ENCODE results near the gene NKTR.

NKTR gene

GRCh38 chr3:42681361-42682038 is 81.0 kb downstream of the NKTR start:
- no peak for DNase-seq (ENCODE audit: low read depth)

GRCh38 chr3:42682301-42683070 is 82.0 kb downstream of the NKTR start:
- DNase-seq (ENCODE audit: low read depth) = no peak

DNA sequence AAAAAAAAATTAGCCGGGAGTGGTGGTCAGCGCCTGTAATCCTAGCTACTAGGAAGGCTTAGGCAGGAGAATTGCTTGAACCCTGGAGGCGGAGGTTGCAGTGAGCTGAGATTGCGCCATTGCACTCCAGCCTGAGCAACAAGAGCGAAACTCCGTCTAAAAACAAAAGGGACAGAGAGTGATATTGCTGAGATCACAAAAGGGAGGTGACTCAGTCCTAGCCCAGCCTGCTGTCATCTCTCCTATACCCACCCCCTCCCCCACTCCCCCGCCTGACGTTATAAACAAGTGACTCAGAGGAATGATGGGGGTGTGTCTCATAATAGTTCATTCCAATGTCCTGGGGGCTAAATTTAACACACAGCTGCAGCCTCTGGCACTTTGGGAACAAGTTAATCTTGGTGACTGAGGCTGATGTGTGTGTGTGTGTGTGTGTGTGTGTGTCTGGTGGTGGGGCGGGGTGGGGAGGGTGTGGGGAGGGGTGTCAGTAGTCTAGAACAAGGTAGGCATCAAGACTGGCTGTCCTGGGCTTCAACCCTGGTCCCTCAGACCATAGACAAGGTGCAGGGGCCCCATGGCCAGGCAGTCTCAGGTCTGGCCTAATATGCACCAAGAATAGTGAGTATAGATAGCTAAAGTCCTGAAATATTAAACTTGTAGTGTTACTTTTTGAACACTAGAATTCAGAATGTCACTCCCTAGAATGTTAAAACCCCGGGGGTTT is 83.6 kb downstream of the NKTR start:
- no peak for DNase-seq (ENCODE audit: low read depth)

DNA sequence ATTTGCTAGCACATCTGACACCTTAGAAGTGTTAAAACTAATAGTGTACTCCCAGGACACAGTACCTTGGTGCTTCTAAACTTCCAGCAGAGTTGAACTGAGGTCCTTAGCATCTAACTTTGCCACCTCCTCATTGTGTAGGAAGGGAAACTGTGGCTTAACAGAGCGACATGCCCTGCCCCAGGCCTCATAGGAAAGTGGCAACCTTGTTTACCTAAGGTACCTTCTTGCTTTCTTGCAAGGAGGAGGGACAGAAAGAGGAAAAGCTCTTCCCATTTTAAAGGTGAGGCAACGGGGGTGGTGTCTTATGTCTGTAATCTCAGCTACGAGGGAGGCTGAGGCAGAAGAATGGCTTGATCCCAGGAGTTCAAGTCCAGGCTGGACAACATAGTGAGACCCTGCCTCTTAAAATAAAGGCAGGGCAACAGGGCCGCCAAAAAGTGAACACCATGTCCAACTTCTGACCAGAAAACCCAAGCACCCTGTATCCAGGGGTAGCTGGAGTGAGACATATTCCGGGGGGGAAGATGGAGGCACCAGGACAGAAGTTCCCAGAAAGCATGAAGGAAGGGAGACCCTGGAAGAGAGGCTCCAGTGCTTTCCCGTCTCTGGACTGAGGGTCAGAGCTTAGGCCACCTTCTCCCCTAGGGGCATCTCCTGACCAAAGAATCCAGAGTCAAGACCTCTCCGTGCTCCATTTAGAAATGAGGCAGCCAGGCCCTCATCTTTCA is 84.3 kb downstream of the NKTR start:
- no peak for DNase-seq (ENCODE audit: low read depth)

DNA sequence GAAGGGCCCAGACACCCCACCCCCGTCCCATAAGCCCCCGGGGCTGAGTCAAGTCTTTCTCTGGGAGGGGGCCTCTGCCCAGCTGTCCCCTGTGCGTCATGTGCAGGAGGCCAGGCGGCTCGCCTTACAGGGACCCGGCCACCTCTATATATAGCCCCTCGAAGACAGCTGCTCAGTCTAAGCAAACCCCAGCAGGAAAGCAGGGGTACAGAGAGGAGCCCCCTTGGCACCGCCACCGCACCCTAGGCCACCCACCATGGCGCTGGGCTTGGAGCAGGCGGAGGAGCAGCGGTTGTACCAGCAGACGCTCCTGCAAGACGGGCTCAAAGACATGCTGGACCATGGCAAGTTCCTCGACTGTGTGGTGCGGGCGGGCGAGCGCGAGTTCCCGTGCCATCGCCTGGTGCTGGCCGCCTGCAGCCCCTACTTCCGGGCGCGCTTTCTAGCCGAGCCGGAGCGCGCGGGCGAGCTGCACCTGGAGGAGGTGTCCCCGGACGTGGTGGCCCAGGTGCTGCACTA is 84.9 kb downstream of the NKTR start, which contains the start of gene KLHL40:
KLHL40 (plus strand) TSS at position 175 of the 519 bp plus-strand sequence; CDS start at position 257, 82 bp downstream.
- DNase-seq (ENCODE audit: low read depth) = no peak

GRCh38 chr3:42685891-42686820 is 85.7 kb downstream of the NKTR start:
- DNase-seq (ENCODE audit: low read depth) = no peak

- DNase-seq (ENCODE audit: low read depth) = no peak
These were observed 86.6 kb downstream of the NKTR start for GRCh38 chr3:42686832-42687650.

- DNase-seq (ENCODE audit: low read depth) = no peak
These were observed 87.5 kb downstream of the NKTR start for GRCh38 chr3:42688016-42688415.

DNA sequence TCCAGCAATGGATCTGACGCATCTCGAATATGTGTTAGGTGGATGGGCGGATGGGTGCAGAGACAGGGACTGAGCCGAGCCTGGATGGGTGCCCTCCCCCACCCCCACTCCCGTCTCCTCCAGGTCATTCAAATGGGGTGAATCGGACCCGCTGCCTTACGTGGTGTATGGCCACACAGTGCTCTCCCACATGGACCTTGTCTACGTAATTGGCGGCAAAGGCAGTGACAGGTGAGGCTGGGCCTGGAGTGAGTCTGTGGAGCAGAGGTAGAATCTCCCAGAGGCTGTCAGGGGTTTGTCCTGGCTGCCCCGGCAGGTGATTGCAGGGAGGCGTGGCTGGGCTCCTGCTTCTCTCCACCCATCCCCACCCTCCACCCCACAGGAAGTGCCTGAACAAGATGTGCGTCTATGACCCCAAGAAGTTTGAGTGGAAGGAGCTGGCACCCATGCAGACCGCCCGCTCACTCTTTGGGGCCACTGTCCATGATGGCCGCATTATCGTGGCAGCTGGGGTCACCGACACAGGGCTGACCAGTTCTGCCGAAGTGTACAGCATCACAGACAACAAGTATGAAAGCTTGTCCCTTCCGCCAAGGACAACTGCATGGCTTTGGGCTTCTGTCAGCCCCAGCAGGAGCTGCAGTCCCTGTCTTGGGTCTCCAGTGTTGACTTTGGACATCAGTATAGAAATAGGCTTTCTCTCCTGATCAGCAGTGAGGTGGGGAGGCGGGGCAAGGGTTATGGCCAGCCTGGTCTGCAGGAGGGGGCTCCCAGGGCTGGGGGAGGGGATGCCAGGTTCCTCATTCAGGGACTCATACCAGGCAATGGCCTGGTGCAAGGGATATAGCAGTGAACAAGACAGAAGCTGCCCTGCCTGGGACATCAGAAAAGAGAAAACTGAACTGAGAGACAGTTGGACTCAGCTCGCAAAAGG is 88.3 kb downstream of the NKTR start:
- no peak for DNase-seq (ENCODE audit: low read depth)

- DNase-seq (ENCODE audit: low read depth) = no peak
These were observed 89.0 kb downstream of the NKTR start for GRCh38 chr3:42689421-42690014.

DNA sequence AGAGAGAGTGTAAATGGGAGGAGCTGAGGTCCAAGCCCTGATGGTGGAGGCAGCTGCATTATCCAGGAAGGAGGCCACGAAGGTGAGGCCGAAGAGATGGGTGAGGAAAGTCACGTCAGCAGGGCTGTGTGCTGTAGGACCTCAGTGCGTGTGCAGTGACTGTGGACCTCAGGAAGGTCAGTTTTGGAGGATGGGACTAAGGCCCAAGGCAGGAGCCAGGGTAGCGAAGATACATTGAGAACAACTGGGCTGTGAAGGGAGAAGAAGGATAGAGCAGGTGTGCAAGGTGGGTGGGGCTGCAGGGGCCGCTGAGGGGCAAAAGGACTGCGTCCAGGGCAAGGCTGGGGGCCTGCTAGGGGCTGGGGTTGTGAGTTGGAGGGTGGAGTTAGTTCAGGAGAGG is 89.7 kb downstream of the NKTR start:
- no peak for DNase-seq (ENCODE audit: low read depth)

DNA sequence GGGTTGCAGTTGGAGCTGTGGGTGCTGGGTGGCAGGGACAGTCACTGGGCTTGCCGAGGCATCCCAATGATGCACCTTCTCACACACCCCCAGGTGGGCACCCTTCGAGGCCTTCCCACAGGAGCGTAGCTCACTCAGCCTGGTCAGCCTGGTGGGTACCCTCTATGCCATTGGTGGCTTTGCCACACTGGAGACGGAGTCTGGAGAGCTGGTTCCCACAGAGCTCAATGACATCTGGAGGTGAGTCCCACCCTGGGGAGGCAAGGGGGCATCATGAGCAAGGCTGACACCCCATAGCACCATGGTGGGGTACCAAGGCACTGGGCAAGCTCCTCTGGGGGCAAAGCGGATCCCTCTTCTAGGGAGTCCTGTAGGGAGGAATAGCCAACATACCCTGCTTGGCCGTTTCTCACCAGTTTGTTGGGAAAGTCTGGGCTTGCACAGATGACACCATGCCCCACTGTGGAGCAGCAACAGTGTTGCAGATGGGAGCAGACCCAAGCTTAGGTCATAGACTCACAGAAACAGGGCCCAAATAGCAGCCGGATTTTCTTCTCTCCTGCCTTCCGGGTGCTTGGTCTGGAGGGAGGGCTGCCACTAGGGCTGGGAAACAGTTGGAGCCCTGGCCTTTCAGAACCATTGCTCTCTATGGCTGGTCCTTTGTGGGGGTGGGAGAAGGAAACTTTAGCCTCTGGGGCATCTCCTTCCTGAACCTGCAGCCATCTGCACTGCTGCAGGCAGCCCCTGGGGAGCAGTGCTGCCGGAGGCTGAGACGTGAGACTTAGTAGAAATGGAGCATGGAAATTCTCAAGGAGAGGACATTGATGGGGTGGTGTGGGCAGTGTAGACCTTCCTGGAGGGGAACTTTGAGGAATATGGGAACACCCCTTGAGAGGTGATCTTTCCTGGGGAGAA is 90.5 kb downstream of the NKTR start:
- no peak for DNase-seq (ENCODE audit: low read depth)

DNA sequence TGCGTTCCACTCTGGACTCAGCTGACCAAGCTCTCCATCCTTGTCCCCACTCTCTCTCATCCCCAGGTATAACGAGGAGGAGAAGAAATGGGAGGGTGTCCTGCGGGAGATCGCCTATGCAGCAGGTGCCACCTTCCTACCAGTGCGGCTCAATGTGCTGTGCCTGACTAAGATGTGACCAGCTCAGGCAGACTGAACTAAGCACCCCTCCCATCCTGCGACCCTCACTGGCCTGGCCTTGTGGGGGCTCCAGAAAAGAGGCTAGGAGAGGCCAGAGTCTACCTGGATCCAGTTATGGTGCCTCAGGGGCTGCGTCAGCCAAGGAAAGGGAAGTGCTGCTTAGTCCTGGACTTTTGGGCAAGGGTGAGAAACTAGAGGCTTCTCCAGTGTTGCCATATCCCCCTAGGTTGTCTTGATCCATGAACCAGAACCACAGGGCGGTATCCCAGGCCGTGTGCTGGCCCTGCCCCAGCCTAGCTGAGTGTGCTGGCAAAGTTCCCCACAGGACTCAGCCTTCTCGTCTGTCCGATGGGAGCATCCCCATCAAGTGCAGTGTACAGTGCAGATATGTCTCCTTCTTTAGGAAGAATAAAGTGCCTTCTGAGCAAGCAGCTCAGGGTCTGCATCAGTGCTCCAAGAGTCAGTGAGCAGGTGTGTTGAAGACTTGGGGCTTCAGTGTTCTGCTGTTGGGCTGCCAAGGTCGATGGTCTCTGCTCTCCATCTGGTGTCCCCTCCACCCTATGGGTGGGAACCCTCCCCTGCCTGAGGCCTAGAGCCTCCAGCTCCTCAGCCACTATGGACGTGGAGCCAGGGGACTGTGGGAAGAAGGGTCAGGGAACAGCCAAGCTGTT is 91.6 kb downstream of the NKTR start:
- DNase-seq (ENCODE audit: low read depth) = no peak

GRCh38 chr3:42692667-42693529 is 92.4 kb downstream of the NKTR start:
- DNase-seq (ENCODE audit: low read depth) = no peak

- no peak for DNase-seq (ENCODE audit: low read depth)
These were observed 93.0 kb downstream of the NKTR start for GRCh38 chr3:42693530-42693930.
